Measurements from ENCODE around the gene GALNT3.
A peak's percentile ranks its signal among the peaks of the same experiment; 100 is the strongest.

The GALNT3 gene

DNA sequence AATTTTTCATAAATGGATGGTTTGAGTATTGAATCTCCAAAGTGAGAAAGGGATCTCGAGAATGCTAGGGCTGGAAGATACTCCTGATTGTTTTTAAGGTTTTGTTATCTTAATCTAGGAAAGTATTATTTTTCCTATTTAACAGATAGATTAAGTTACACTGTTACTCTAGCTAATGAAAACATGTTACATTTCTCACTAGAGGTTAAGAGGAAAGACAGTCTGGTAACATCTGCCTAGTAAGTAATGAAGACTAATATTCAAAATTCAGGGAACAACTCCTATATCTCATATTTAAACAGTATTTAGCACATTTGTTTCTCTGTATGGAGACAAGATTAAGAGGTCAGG, 2.0 kb downstream of the GALNT3 start:
- TF ChIP-seq CTCF (IDR thresholded peaks at IDR 0.05; ENCODE audit: low read depth, low read length): no peak
- H3K4me3 ChIP-seq (ENCODE audit: low read depth, low read length): no peak overlapping the region
- in situ Hi-C loops (cut with HindIII; ENCODE audit: low sequenced_read_pairs): no loop called here
- DNase-seq (ENCODE audit: low read depth, low spot score): no peak

DNA sequence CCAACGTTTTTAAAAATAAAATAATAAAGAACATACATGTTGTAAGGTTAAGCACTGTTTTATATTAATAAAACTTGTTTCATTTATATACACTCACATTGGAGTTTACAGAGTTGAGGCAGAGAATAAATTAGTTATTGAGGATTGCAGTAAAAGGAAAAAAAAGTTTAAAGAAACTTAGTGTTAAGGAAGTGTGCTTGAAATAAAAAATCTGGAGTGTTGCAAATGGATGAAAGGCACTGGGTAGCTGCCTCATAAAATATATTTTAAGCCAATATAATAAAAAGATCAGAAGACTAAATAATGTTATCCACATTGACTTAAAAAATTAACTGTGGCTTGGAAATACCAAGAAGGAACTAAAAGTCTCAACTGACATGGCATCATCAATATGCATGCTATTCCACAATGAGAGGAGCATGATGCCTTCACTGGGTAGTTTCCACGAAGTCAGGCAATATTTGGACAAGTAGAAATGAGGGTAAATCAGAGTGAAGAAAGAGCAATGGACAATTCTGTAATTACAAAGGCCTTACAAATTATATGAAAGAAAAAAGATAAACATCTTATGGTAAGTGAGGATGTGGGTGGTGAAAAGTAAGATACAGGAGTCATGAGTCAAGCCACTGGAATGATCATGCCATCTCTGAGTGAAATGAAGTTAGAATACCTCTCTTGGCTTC, 2.5 kb downstream of the GALNT3 start:
- H3K4me3 ChIP-seq (ENCODE audit: low read depth, low read length): no peak overlapping the region
- TF ChIP-seq CTCF (IDR thresholded peaks at IDR 0.05; ENCODE audit: low read depth, low read length): no peak
- peak; percentile 59 for DNase-seq (ENCODE audit: low read depth, low spot score)
- in situ Hi-C loops (cut with HindIII; ENCODE audit: low sequenced_read_pairs): no loop called here

DNA sequence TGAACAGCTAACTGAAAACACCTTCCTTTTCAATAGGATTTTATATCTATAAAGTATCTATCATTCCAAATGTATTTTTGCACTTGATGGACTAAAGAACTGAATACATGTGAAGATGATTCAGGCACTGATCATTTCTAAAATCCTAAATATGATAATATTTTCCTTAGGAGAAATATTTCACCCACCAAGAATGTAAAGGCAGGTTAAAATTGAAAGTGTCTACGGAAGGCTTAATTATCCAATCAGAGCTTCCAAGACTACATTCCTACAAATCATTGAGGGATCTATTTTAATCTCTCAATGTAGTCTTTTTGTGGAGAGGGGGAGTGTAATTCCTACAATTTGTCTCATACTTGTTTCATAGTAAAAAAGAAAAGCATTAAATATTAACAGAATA, 3.6 kb downstream of the GALNT3 start:
- no peak for TF ChIP-seq CTCF (IDR thresholded peaks at IDR 0.05; ENCODE audit: low read depth, low read length)
- H3K4me3 ChIP-seq (ENCODE audit: low read depth, low read length): no peak overlapping the region
- DNase-seq (ENCODE audit: low read depth, low spot score): no peak
- in situ Hi-C loops (cut with HindIII; ENCODE audit: low sequenced_read_pairs): no loop called here

GRCh38 chr2:165787334-165787733, 6.7 kb downstream of the GALNT3 start:
- H3K4me3 ChIP-seq (ENCODE audit: low read depth, low read length): no peak overlapping the region
- peak; percentile 12 for DNase-seq (ENCODE audit: low read depth, low spot score)
- no peak for TF ChIP-seq CTCF (IDR thresholded peaks at IDR 0.05; ENCODE audit: low read depth, low read length)
- in situ Hi-C loops (cut with HindIII; ENCODE audit: low sequenced_read_pairs): no loop called here

DNA sequence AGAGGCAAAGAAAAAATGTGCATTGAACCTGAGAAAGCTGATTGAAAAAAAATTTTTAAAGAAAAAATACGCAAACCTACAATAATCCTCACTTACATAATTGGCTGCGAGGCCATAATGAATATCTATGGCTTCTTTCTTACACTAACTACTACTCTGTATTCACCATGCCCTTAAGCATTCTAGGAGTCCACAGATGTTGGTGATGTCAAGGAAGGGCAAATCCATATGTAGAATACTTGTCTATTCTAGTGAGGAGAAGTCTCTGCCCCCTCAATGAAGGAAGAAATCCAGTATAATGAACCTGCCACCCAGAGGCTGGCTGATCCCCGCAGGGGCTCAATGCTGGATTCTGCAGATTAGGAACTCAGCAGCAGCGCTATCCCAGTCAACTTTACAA, 14.3 kb downstream of the GALNT3 start:
- in situ Hi-C loops (cut with HindIII; ENCODE audit: low sequenced_read_pairs): no loop called here
- no peak for TF ChIP-seq CTCF (IDR thresholded peaks at IDR 0.05; ENCODE audit: low read depth, low read length)
- DNase-seq (ENCODE audit: low read depth, low spot score): no peak
- H3K4me3 ChIP-seq (ENCODE audit: low read depth, low read length): no peak overlapping the region

- in situ Hi-C loops (cut with HindIII; ENCODE audit: low sequenced_read_pairs): no loop called here
- no peak for DNase-seq (ENCODE audit: low read depth, low spot score)
- no peak for TF ChIP-seq CTCF (IDR thresholded peaks at IDR 0.05; ENCODE audit: low read depth, low read length)
- no peak overlapping the region for H3K4me3 ChIP-seq (ENCODE audit: low read depth, low read length)
Observed at GRCh38 chr2:165778653-165779451, 15.2 kb downstream of the GALNT3 start.
